ENCODE measurements around the gene TDRD5. TPM values are rescaled to one million over a fixed set of nuclear protein-coding genes. Genes with fewer than 3 reads are reported as not detected.

Gene TDRD5
- polyA plus RNA-seq, 1 donor (not counting 4 experiments of a cell fraction or from before 2014, with no cell fraction given) = not detected

GRCh38 chr1:179706339-179706941, 114.8 kb downstream of the TDRD5 start:
- H4K20me1 ChIP-seq (ENCODE audit: control insufficient read depth, extremely low read depth, insufficient read depth, low read length) = peaks cover 2% of the 10 kb centered on the region
- H3K4me1 ChIP-seq (ENCODE audit: control insufficient read depth, extremely low read depth, insufficient read depth, low read length) = no peaks in the 10 kb centered on the region
- H3K79me2 ChIP-seq (ENCODE audit: control insufficient read depth, insufficient read depth, low read length) = no peaks in the 10 kb centered on the region
- H3K9me1 ChIP-seq (ENCODE audit: control insufficient read depth, extremely low read depth, insufficient read depth, low read length) = no peaks in the 10 kb centered on the region
- TF ChIP-seq EZH2 (IDR thresholded peaks at IDR 0.05; ENCODE audit: low read length) = no peak
- TF ChIP-seq CTCF (optimal IDR thresholded peaks at IDR 0.05 in 1 of 3, IDR thresholded peaks at IDR 0.05 in 1 of 3, conservative IDR thresholded peaks at IDR 0.05 in 1 of 3; ENCODE audit: extremely low read depth in 1 of 3, insufficient read depth in 2 of 3, low read length in 3 of 3) = peak; percentile 64 to 69 (median 68)
- no peak overlapping the region for H3K27ac ChIP-seq (ENCODE audit: control insufficient read depth, insufficient read depth, low read length)
- no peak overlapping the region for H3K4me2 ChIP-seq (ENCODE audit: control insufficient read depth, extremely low read depth, insufficient read depth, low read depth, low read length)
- no peak overlapping the region for H3K4me3 ChIP-seq (ENCODE audit: control insufficient read depth in 2 of 3, extremely low read depth in 1 of 3, insufficient read depth in 2 of 3, low read depth in 1 of 3, low read length in 3 of 3)
- H3K27me3 ChIP-seq (ENCODE audit: control insufficient read depth, extremely low read depth, insufficient read depth, low read length) = no peaks in the 10 kb centered on the region
- H3K36me3 ChIP-seq (ENCODE audit: control insufficient read depth in 2 of 2, extremely low read depth in 1 of 2, insufficient read depth in 2 of 2, low read length in 2 of 2) = no peaks in the 10 kb centered on the region
- dilution Hi-C loops (cut with MboI; ENCODE audit: extremely low pct_ligation_motif_present, low sequenced_read_pairs) = loop anchor here (25.0 kb wide), 1 partner anchor 106 kb away; no protein-coding TSS in a partner anchor
- peak; percentile 9 for DNase-seq (ENCODE audit: low read depth, low spot score)
- peak; percentile 81 for FAIRE-seq
- H3K9me3 ChIP-seq (ENCODE audit: control insufficient read depth, low read depth, low read length) = no peaks in the 10 kb centered on the region
- no peak overlapping the region for H3K9ac ChIP-seq (ENCODE audit: control insufficient read depth, extremely low read depth, insufficient read depth, low read length)
- no peak overlapping the region for H2AFZ ChIP-seq (ENCODE audit: control insufficient read depth, low read length)

GRCh38 chr1:179707406-179707805, 115.8 kb downstream of the TDRD5 start:
- TF ChIP-seq CTCF (optimal IDR thresholded peaks at IDR 0.05 in 1 of 3, IDR thresholded peaks at IDR 0.05 in 1 of 3, conservative IDR thresholded peaks at IDR 0.05 in 1 of 3; ENCODE audit: extremely low read depth in 1 of 3, insufficient read depth in 2 of 3, low read length in 3 of 3) = no peak
- no peak for TF ChIP-seq EZH2 (IDR thresholded peaks at IDR 0.05; ENCODE audit: low read length)
- dilution Hi-C loops (cut with MboI; ENCODE audit: extremely low pct_ligation_motif_present, low sequenced_read_pairs) = loop anchor here (25.0 kb wide), 1 partner anchor 105 kb away; no protein-coding TSS in a partner anchor
- no peak for FAIRE-seq

More at GRCh38 chr1:179707406-179707805, 115.8 kb downstream of the TDRD5 start:
- no peaks in the 10 kb centered on the region for H3K27me3 ChIP-seq (ENCODE audit: control insufficient read depth, extremely low read depth, insufficient read depth, low read length)
- H3K9ac ChIP-seq (ENCODE audit: control insufficient read depth, extremely low read depth, insufficient read depth, low read length) = no peak overlapping the region
- H3K9me3 ChIP-seq (ENCODE audit: control insufficient read depth, low read depth, low read length) = no peaks in the 10 kb centered on the region
- no peak overlapping the region for H3K4me3 ChIP-seq (ENCODE audit: control insufficient read depth in 2 of 3, extremely low read depth in 1 of 3, insufficient read depth in 2 of 3, low read depth in 1 of 3, low read length in 3 of 3)
- H3K4me2 ChIP-seq (ENCODE audit: control insufficient read depth, extremely low read depth, insufficient read depth, low read depth, low read length) = no peak overlapping the region
- no peaks in the 10 kb centered on the region for H3K9me1 ChIP-seq (ENCODE audit: control insufficient read depth, extremely low read depth, insufficient read depth, low read length)
- no peak overlapping the region for H3K27ac ChIP-seq (ENCODE audit: control insufficient read depth, insufficient read depth, low read length)
- no peak for DNase-seq (ENCODE audit: low read depth, low spot score)
- no peak overlapping the region for H2AFZ ChIP-seq (ENCODE audit: control insufficient read depth, low read length)
- no peaks in the 10 kb centered on the region for H3K36me3 ChIP-seq (ENCODE audit: control insufficient read depth in 2 of 2, extremely low read depth in 1 of 2, insufficient read depth in 2 of 2, low read length in 2 of 2)
- H3K79me2 ChIP-seq (ENCODE audit: control insufficient read depth, insufficient read depth, low read length) = no peaks in the 10 kb centered on the region
- H4K20me1 ChIP-seq (ENCODE audit: control insufficient read depth, extremely low read depth, insufficient read depth, low read length) = peaks cover 2% of the 10 kb centered on the region
- H3K4me1 ChIP-seq (ENCODE audit: control insufficient read depth, extremely low read depth, insufficient read depth, low read length) = no peaks in the 10 kb centered on the region

Measured in keratinocyte (primary cell).